Stimulated activated CD4-positive, alpha-beta T cell treated with anti-CD3 and anti-CD28 coated beads, Interleukin-1b, Interleukin-23, amount 100 ng/mL, for 1 hour (primary cell): ENCODE data around the gene CYTL1.
"Not testable (repeated sequence)": the region's sequence is repeated elsewhere in the genome, so short reads cannot be mapped to it uniquely, and the experiment has no call there.

Experiments used
- DNase-seq, 2 donors: peaks; one replicate each; pipeline ENCODE4 v3.0.0-alpha.2; 2020; ENCODE audit warnings: low read depth in 2 of 2

The CYTL1 gene

GRCh38 chr4:5019274-5019673, at the start of gene CYTL1:
Gene CYTL1 (minus strand): TSS chr4:5019458. CDS start chr4:5019445, 13 bp downstream.
- no peak for DNase-seq

- no peak for DNase-seq
These were observed 48.6 kb upstream of the CYTL1 start for GRCh38 chr4:5067908-5068307.

GRCh38 chr4:5066968-5067367, 47.7 kb upstream of the CYTL1 start:
- not testable (repeated sequence) for DNase-seq

DNA sequence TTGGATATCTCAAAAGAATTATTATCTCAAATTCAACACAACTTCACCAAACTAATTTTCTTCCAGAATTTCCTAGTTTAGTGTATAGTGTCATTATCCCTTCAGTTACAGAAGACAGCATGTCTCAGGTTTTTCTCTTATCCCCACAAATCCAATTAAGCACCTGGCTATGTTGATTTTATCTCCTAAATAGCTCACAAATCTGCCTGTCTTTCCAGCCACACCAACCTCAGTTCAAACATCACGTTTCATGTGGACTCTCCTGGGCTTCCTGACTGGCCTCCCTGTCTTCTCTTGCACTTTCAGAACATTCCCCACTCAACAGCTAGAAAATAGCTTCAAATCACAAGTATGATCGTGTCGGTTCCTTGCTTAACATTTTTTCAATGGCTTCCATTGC, 46.8 kb upstream of the CYTL1 start:
- DNase-seq, result no peak

- DNase-seq, result no peak
These were observed 36.2 kb upstream of the CYTL1 start for GRCh38 chr4:5055411-5055810.

- DNase-seq, result no peak
These were observed 35.3 kb upstream of the CYTL1 start for GRCh38 chr4:5054532-5054931.

DNA sequence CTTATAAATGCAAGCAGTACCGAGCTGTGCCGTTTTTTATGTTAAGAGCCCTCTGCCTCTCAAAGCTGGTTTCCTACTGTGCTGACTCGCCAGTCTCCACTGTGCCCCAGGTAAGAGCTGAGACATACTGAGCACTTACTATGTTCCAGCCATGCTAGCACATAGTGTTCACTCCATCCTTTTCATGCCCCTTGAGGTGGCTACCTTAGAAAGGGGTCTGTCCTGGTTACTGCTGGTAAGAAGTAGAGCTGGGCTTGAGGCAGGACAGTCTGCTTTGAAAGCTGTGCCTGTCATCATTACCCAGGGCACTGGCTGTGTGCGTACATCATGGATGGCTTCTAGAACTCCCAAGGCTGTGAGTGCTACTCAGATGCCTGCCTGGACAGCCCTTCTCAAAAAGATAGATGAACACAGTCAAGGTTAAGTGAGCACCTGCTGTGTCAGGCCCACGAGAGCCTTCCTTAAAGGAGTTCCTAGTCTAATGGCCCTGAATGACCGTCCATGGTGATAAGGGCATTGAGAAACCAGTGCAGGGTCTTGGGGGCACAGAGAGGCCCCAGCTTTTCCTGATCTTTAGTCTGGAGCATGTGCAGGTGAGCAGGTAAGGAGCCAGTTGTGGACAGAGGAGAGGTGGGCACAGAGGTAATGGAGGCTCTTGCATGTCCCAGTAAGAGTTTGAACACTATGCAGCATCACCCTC, 33.6 kb upstream of the CYTL1 start:
- no peak for DNase-seq

DNA sequence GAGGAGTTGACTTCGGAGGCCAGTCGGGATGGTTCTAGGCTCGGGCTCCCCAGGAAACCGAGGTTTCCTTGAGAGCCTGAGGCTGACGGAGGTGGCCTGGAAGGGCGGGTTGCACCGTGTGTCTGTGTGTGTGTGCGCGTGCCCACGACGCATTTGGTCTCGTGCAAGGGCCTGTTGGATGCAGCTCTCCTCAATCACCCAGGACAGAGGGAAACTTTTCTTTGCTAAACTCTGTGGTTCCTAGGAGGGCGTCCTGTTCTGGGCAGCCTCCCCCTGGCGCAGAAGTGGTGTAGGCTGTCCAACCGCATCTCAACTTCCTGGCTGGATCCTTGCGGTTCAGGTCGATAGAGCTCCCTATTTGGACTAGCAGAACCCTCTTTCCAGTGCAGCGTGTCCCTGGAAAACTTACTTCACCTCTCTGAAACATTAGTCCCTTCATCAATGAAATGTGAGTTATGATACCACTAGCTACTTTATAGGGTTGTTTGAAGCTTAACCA, 33.0 kb upstream of the CYTL1 start:
- DNase-seq, result no peak

DNA sequence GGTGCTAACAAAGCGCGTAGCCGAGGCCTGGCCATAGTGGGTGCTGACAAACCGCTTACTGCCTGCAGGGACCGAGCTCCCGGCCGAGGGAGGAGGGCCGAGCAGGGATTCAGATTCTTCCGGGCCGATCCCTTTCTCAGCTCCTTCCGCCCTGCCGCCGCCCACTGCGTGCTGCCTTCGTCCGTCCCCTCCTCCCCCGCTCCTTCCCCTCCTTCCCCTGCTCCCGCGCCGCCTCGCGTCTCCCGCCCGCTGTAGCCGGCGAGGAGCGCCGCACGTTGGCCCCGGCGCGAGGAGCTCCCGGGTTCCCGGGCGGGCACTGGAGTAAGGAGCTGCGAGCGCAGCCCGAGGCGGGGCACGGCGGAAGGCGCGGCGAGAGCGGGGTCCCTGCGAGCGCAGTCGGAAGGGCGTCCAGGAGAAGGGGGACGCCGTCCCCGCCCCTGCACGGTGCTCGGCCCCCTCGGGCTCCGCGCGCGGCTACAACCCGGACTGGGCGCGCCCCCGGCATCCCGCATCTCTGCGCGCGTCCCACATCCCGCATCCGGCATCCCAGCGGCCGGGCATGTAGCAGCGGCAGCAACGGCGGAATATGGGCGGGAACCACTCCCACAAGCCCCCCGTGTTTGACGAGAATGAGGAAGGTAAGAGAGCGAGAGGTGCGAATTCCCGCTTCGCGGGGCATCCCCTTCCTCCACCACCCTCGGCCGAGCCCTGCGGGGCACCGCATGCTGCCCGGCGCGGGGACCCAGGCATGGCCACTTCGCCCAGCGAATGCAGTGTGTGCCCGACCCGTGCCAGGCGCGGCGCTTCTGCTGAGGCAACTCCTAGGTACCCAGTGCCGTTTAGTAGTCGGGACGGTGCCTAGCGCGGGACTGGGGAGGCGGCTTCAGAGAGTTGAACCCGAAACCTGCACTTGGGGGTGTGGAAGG, 32.3 kb upstream of the CYTL1 start, which contains the start of gene STK32B:
TSS of gene STK32B (plus strand) at position 203 of the 926 bp plus-strand sequence.
- no peak for DNase-seq

GRCh38 chr4:5050520-5051277, 31.4 kb upstream of the CYTL1 start:
- no peak for DNase-seq

DNA sequence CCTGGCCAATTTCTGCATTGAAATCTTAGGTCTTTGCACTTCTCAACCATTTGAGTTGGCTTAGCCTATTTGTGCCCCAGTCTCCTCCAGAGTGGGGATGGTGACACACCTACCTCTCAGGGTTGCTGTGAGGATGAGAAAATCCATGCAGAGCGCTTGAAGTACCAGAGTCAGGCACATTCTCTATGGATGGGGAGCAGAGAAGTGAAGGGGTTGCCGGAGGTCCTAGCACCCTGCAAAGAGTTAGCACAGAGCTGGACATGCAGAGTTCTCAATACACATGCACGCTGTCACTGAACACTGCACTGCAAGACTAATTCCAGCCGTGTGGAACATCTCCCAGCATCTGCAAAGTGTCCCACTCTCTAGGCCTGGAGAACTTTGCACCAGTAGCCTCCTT, 29.5 kb upstream of the CYTL1 start:
- DNase-seq, result no peak

DNA sequence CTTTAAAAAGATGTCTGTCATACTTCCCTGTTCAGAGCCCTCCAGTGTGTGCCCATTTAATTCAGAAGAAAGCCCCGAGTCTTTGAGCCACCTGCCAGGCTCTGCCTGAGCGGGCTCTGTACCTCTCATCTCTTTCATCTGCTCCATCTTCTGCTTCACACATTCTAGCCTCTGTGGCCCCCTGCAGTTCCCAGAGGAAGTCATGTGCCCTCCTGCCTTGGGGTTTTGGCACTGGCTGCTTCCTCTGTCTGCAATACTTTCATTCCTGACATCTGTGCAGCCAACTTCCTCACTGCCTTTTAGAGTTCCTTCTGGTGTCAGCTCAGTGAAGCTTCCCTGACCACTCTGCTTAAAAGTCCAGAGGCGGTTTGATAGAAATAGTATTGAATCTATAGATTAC, 25.8 kb upstream of the CYTL1 start:
- no peak for DNase-seq

GRCh38 chr4:5044341-5044740, 25.1 kb upstream of the CYTL1 start:
- DNase-seq, result no peak

- no peak for DNase-seq
These were observed 24.3 kb upstream of the CYTL1 start for GRCh38 chr4:5043579-5043978.

DNA sequence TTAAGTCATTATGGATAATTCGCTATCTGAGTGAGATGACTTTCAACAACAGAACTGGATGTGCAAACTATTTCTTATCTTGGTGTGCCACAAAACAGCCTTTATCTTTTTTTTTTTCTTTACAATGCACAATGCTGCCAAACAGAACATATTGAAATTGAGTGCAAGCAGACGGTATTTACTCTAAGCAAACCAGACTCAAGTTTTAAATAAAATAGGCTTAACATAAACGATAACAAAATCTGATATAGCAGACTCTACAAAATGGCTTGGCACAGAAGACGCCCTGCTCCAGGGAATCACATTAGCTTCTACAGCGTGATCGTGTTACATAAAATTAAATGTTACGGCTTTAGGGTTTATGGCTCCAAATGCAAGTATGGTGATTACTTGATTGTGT, 22.4 kb upstream of the CYTL1 start:
- no peak for DNase-seq

- no peak for DNase-seq
These were observed 21.8 kb upstream of the CYTL1 start for GRCh38 chr4:5040856-5041620.

DNA sequence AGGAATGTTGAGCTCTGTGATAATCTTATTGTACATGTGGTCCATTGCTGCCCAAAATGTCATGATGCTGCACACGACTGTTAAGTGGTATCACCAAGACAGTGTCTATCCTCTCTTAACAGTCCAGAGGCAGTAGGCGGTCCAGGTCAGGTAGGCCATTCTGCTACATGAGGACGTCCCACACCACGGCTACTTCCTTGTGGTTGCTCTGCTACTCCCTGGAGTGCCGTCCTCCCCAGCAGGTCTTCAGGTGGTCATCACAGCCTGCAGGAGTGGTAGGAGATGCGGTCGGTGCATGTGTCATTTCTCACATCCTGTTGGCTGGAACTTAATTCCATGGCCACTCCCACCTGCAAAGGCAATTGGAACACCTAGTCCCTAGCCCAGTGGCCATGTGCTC, 20.5 kb upstream of the CYTL1 start:
- no peak for DNase-seq

GRCh38 chr4:5037553-5038551, 18.6 kb upstream of the CYTL1 start:
- DNase-seq, result no peak

DNA sequence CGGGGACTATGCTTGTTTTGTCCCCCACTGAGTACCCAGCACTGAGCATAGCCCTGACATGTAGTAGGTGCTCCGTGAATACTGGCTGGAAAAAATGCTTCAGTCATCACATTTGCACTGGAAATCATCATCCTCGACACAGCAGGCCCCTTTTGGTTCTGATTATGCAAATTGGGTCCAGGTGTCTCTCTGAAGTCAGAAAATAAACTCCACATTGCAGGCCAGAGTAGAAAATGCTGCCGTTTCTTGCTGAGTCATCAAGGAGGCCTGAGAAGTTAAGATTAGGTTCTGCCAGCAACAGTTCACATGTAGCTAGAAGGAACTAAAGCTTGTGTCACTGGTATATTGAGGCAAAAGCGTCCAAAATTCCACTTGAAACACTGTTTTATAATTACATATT, 17.0 kb upstream of the CYTL1 start:
- DNase-seq, result no peak

- DNase-seq, result no peak
These were observed 14.9 kb upstream of the CYTL1 start for GRCh38 chr4:5034206-5034605.
